Pons (tissue), 1 donor: ENCODE results near the gene POLD3.
A peak's percentile ranks its signal among the peaks of the same experiment; 100 is the strongest.

ENCODE experiments used
- DNase-seq: peaks from one replicate; pipeline ENCODE4 v3.0.0-alpha.2; 2016; ENCODE audit warnings: low spot score

The POLD3 gene

GRCh38 chr11:74673693-74674360 lies 81.4 kb downstream of the POLD3 start:
- peak; percentile 97 for DNase-seq

DNA sequence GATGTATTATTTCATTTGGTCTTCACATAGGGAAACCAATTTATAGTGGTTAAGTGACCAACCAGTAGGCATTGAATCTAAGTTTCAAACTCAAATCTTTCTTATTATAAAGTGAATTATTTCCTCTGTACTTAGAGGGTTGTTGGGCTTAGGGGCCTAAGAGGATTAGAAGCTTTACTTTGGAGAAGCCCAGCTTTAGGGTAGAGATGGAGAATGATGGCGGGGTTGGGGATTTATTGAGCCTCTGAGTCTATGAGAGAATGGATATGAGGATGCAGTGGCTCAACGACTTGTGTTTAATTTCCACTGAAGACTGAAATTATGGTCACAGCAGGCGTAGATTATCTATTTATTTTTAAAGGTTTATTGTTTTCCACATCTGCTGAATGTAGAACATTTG lies 83.4 kb downstream of the POLD3 start:
- DNase-seq, result no peak

DNA sequence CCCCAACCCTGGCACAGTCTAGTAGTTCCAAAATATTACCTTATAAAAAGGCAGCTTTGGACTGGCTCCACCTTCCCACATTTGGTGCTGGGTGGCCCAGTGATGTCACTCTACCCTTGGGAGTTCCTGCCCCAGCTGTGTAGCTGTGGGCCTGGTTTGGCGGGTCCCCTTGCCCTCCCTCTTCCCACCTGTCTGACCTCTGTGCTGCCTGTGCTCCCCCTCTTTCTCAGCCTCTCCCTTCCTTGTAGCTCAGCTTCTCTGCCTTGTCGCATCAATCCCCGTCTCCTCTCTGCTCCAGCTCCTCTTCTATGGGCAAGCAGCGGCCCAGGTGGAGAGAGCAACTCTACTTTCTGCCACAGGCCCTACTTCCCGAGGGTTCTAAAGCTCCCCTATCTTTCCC lies 84.2 kb downstream of the POLD3 start:
- no peak for DNase-seq

GRCh38 chr11:74677131-74677530 lies 84.7 kb downstream of the POLD3 start:
- DNase-seq, result no peak

DNA sequence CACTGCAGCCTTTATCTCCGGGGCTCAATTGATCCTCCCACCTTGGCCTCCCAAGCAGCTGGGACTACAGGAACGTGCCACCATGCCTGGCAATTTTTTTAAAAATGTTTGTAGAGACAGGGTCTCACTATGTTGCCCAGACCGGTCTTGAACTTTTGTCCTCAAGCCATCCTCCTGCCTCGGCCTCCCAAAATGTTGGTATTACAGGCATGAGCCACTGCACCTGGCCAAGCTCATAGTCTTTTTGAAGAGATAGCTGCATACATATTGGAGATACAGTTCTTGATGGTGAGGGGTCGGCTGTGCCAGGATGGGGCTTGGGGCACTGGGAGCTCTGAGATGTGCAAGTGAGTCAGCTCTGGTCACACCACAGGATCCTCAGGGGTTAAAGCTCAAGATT lies 85.7 kb downstream of the POLD3 start:
- no peak for DNase-seq

DNA sequence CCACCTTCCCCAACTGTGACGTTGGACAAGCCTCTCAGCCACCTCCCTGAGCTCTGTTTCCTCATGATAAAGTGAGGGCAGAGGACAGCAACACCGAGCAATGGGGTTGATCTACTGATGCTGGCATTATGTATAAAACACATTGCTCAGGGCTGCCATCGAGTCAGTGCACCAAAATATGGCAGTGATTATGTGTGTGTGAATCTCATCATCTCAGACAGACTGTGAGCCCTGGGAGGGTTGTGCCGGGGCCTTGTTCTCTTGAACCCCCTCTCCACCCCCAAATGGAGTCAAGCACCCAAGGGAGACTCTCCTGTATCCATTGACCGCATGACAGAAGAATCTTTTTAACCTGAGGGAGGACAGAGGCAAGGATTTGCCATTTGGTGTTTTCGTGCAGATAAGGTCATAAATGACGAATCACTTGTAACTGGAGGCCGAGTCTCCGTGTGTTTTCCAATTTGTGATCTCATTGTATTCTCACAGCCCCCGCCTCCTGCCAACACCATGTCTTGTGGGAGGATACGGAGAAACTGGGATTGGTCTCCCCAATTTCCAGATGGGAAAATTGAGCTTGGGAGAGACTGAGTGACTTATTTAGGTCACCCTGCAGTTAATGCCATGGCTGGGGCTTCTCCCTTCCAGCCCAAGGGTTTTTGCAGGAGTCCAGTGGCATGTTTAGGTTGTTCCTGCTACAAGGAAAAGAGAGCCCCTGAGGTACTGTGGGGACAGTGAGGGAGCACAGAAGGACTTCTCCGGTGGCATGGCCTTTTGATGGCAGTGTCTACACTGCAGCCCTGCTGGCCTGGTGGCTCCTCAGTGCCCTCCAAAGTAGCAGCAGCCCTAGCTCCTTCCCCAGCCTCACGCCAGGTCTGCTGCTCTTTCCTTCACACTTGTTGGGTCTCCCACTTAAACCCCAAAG lies 86.5 kb downstream of the POLD3 start:
- DNase-seq, result no peak

DNA sequence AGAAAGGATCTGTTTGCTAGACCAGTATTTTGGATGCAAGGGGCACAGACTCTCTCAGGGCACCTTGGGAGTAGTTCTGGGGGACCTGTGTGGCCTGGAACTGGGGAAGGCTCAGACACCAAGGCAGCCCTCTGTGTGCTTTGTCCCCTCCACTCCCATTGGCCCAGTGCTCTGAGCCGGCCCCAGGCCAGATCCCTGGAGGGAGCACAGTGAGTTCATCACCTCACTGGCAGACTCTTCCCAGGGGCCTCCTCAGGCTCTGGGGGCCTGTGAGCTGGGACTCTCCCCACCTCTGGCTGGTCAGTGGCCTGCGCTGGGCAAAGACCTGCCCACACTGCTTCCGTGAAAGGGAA lies 87.1 kb downstream of the POLD3 start:
- no peak for DNase-seq

- no peak for DNase-seq
Measured at GRCh38 chr11:74680035-74680671, 87.8 kb downstream of the POLD3 start.

GRCh38 chr11:74680703-74681531 lies 88.5 kb downstream of the POLD3 start:
- no peak for DNase-seq

DNA sequence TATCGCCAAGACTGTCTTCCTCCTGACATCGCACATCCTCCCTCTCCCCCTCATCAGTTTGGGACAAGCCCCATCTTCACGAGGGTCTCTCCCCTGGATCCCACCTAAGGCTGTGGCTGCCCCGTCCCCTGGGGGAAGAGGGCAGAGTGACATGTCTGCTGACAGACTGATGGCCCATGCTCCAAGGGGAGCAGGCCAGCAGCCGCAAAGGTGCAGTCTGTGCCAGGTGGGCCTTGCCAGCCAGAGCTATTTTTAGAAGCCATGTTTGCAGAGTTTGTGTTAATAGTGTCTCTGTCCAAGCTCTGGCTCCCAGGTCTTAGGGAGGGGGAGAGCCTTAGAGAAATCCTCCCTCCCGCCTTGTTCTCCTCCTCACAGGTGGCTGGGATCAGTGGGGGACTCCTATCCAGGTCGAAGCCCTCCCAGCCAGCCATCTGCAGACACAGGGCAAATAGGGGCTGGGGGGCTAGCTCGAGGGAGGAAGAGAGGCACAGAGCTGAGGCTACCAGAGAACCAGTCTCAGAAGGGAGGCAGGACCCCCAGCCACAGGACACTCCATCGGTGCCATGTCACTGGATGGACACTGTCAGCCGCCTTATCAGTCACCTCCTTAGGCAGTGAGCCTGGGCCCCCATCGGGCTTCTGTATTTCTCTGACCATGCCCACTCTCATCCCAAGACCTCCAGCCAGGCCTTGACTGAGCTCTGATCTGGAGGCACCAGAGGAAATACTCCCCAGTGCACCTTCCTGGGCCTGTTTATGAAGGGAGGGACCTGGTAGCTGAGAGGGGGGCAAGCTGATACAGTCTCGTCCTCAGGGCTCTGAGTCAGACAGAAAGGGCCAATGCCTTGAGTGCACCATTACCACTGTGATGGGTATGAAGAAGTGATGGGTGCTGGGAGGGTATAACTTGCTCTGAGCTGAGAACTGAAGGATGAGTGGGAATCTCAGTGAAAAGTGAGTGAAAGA lies 89.6 kb downstream of the POLD3 start:
- peak; percentile 37 for DNase-seq

DNA sequence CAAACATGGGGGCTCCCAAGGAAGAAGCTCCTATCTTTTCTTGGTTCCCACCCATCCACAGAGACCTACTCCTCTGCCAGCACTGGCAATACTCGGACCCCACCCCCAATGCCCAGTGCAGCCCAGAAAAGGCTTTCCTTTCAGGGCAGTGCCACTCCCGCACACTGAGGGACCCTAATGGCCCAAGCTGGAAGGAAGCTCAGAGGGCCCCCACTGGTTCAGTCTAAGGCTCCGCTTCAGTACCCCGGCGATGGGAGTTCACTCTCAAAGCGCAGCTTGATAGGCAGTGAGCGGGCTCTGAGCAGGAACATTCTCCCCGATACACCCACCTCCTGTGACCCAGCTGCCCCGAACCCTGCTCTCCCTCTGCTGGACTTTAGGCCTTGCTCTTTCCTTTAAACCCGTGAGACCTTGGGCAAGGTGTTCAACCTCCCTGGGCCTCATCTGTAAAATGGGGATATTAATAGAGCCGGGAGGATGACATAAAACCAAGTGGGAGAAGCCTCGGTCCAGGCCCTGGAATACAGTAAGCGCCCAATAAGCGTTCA lies 90.4 kb downstream of the POLD3 start:
- DNase-seq, result no peak

DNA sequence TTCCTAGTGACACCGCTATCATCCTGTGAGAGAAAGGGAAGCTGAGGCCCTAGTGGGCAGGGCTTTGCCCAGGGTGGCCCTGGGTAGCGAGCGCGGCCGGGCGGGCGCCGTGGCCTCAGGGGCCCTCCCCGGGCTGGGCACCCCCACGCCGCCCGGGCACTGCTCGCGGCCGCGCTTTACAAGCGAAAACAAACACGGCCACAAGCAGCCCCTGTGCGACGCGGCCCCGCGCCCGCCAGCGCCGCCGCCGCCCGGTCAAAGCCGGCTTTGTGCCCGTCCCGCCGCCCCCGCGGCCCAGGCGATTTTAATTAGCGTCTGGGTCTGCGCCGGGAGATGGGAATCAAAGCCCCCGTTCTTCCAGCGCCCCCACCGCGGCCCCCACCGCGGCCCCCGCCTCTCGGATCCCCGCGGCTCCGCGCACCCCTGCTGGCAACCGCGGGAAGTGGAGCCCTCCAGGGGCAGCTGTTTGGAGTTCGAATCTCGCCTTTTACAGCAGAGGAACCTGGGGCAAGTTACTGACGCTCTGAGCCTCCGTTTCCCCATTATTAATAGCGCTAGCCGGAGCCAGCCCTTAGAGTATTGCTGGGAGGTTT lies 91.0 kb downstream of the POLD3 start:
- peak; percentile 80 for DNase-seq

DNA sequence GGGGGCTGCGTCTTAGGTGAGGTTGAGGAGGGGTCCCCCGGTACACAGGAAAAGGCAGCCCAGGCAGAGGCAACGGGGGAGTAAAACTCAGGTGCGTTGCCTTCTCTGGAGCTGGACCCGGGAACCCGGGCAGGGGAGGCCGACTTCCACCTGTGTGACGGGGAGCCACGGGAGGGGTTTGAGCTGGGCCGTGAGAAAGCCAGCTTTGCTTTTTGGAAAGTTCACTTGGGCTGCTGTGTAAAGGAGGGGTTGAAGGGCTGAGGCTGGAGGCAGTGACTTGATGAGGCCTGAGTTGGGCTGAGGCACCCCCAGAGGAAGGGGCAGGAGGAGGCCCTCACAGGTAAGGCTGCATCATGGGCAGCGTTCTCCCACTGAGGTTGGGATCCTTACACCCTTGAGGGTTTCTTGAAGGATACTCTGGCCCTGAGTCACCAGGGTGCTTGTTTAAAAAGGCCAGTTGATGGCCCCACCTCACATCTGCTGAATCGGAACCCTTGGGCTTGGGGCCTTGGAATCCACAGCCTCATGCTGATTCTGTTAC lies 91.6 kb downstream of the POLD3 start:
- DNase-seq, result no peak

GRCh38 chr11:74684661-74685060 lies 92.3 kb downstream of the POLD3 start:
- no peak for DNase-seq

- DNase-seq, result no peak
Measured at GRCh38 chr11:74685338-74685737, 93.0 kb downstream of the POLD3 start.

DNA sequence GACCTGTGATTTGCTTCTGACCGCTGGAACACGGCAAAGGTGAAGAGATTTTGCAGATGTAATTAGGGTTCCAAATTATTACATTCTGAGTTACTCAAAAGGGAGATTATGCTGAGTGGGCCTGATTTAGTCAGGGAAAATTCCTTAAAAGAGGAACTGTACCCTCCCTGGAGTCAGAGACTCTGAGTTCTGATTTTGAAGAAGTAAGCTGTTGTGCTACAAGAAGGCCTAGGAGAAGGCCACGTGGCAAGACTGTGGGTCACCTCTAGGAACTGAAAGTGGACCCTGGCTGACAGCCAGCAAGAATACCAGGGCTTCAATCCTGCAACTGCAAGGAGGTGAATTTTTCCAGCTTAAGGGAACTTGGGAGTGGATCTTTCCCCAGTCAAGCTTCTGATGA lies 93.5 kb downstream of the POLD3 start:
- DNase-seq, result peak; percentile 86

DNA sequence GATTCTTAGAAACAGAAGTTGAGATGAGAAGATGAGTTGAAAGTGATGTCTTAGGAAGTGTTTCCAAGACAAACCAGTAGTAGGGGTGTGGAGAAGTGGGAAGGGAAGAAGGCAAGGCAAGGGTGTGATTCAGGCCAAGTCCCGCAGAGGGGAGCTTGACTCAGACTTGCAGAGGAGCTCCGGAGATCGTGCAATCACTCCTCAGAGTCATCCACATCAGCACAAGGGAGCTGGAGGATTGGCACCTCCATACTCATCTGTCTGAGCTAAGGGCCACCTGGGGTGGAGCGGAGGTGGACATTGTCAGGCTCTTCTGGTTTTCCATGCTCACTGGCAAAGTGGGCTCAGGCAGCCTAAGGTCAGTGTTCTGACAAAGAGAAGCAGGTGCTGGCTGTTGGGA lies 94.4 kb downstream of the POLD3 start:
- DNase-seq, result no peak

- DNase-seq, result no peak
Measured at GRCh38 chr11:74687237-74688023, 95.0 kb downstream of the POLD3 start.

DNA sequence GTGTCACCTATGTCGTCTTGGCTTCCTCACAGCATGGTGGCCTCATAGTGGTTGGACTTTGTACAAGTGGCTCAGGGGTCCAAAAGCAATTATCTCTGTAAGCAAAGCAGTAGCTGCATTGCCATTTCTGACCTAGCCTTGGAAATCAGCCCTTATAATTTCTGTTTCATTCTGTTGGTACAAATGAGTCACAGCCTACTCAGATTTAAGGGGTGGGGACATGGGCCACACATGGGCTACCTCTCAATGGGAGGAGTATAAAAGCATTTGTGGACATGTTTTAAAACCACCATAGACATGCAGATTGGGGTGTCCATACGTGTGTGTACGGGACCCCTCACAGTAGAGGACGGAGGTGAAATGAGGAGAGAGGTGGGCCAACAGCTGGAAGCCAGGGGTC lies 97.3 kb downstream of the POLD3 start:
- DNase-seq, result no peak
